OCI-LY3 (cell line): Measurements from ENCODE around the gene IL17B.

Source experiments
- H2AFZ ChIP-seq: fragments of 200-600, 300-600 bp; shearing (Covaris generic); 2 replicates; pipeline ENCODE4 v1.6.0; 2014; ENCODE audit warnings: antibody characterized with exemption, low read depth, low read length
- H3K27ac ChIP-seq: fragments of 200-600, 300-600 bp; sonication (generic); 2 replicates; pipeline ENCODE4 v1.5.1; 2014; ENCODE audit warnings: mild to moderate bottlenecking, low read length, moderate library complexity, mixed read lengths
- H3K27me3 ChIP-seq: fragments of 200-600, 300-600 bp; sonication (generic); 2 replicates; pipeline ENCODE4 v1.6.1; 2014; ENCODE audit warnings: low read depth, low read length, mixed read lengths
- H3K36me3 ChIP-seq: fragments of 200-600, 300-600 bp; sonication (generic); replicated peaks from 2 replicates; pipeline ENCODE3; 2014; ENCODE audit warnings: low read depth, low read length, mixed read lengths
- H3K4me1 ChIP-seq: fragments of 300-600, 200-600 bp; sonication (generic); 2 replicates; pipeline ENCODE4 v1.6.1; 2014; ENCODE audit warnings: low read length, mixed read lengths
- H3K4me2 ChIP-seq: fragments of 200-600, 300-600 bp; sonication (generic); 2 replicates; pipeline ENCODE4 v1.6.1; 2014; ENCODE audit warnings: low read length, mixed read lengths
- H3K4me3 ChIP-seq: fragments of 300-600, 200-600 bp; sonication (generic); 2 replicates; pipeline ENCODE4 v1.5.1; 2014; ENCODE audit warnings: antibody characterized with exemption, mild to moderate bottlenecking, low read length, moderate library complexity
- H3K79me2 ChIP-seq: fragments of 300-600, 200-600 bp; shearing (Covaris generic); 2 replicates; pipeline ENCODE4 v1.6.1; 2014; ENCODE audit warnings: mild to moderate bottlenecking, low read length, mixed read lengths
- H3K9ac ChIP-seq: fragments of 300-600, 200-600 bp; shearing (Covaris generic); 2 replicates; pipeline ENCODE4 v1.6.0; 2014; ENCODE audit warnings: mild to moderate bottlenecking, low read length, moderate library complexity
- H3K9me3 ChIP-seq: fragments of 200-600, 300-600 bp; shearing (Covaris generic); 2 replicates; pipeline ENCODE4 v1.6.1; 2014; ENCODE audit warnings: low read length, mixed read lengths; ENCODE audit not compliant: insufficient read depth
- H4K20me1 ChIP-seq: fragments of 200-600, 300-600 bp; sonication (generic); 2 replicates; pipeline ENCODE4 v1.6.1; 2016; ENCODE audit warnings: low read length, mixed read lengths; ENCODE audit not compliant: insufficient read depth
- CTCF ChIP-seq: fragments of 200-600, 300-600 bp; sonication (generic); IDR thresholded peaks from 2 replicates; pipeline ENCODE4 v1.5.1; 2014; ENCODE audit warnings: antibody characterized with exemption, low read length, low read depth
- EZH2phosphoT487 ChIP-seq: fragments of 200-600 bp; shearing (Covaris generic); IDR thresholded peaks from 2 replicates; pipeline ENCODE4 v1.6.1; 2018; ENCODE audit warnings: antibody characterized with exemption, mixed run types, low read depth

The IL17B gene

GRCh38 chr5:149355688-149356087 lies 23.4 kb downstream of the IL17B start:
- no peak overlapping the region for H3K9ac ChIP-seq
- peaks cover 11% of the 10 kb centered on the region; the same call in 1 of the 2 replicates for H3K4me1 ChIP-seq
- H3K9me3 ChIP-seq = no peaks in the 10 kb centered on the region
- no peak for TF ChIP-seq EZH2phosphoT487
- TF ChIP-seq CTCF = no peak
- no peak overlapping the region for H2AFZ ChIP-seq
- peaks cover 26% of the 10 kb centered on the region for H3K36me3 ChIP-seq
- H3K4me2 ChIP-seq = no peak overlapping the region
- peaks cover 16% of the 10 kb centered on the region for H3K79me2 ChIP-seq
- no peak overlapping the region for H3K27ac ChIP-seq
- H3K27me3 ChIP-seq = no peaks in the 10 kb centered on the region
- H4K20me1 ChIP-seq = no peaks in the 10 kb centered on the region
- H3K4me3 ChIP-seq = no peak overlapping the region

GRCh38 chr5:149353911-149354310 lies 25.2 kb downstream of the IL17B start:
- Histone ChIP-seq H3K79me2 (peaks cover 20% of the 10 kb centered on the region), H2AFZ (no peak overlapping the region), H3K4me1 (peaks cover 9% of the 10 kb centered on the region; the same call in 1 of the 2 replicates)

GRCh38 chr5:149352169-149352568 lies 26.9 kb downstream of the IL17B start:
- no peak overlapping the region for H3K4me2 ChIP-seq
- peaks cover 6% of the 10 kb centered on the region; the same call in 1 of the 2 replicates for H3K4me1 ChIP-seq
- TF ChIP-seq EZH2phosphoT487 (no peak), CTCF (no peak)
- H3K27ac ChIP-seq = no peak overlapping the region
- H4K20me1 ChIP-seq = no peaks in the 10 kb centered on the region
- no peak overlapping the region for H2AFZ ChIP-seq
- H3K79me2 ChIP-seq = peaks cover 27% of the 10 kb centered on the region
- no peaks in the 10 kb centered on the region for H3K27me3 ChIP-seq
- H3K4me3 ChIP-seq = no peak overlapping the region
- H3K9ac ChIP-seq = no peak overlapping the region
- H3K9me3 ChIP-seq = no peaks in the 10 kb centered on the region
- H3K36me3 ChIP-seq = peaks cover 57% of the 10 kb centered on the region

More at GRCh38 chr5:149353911-149354310, 25.2 kb downstream of the IL17B start:
- H3K9ac ChIP-seq = no peak overlapping the region
- H3K4me3 ChIP-seq = no peak overlapping the region
- H3K9me3 ChIP-seq = no peaks in the 10 kb centered on the region
- H3K27ac ChIP-seq = no peak overlapping the region
- no peak for TF ChIP-seq CTCF
- TF ChIP-seq EZH2phosphoT487 = no peak
- H4K20me1 ChIP-seq = no peaks in the 10 kb centered on the region
- no peak overlapping the region for H3K4me2 ChIP-seq
- H3K27me3 ChIP-seq = no peaks in the 10 kb centered on the region
- peaks cover 40% of the 10 kb centered on the region for H3K36me3 ChIP-seq

GRCh38 chr5:149349382-149349781 lies 29.7 kb downstream of the IL17B start:
- H3K9ac ChIP-seq = no peak overlapping the region
- no peak overlapping the region for H2AFZ ChIP-seq
- no peaks in the 10 kb centered on the region for H3K9me3 ChIP-seq
- no peaks in the 10 kb centered on the region for H4K20me1 ChIP-seq
- no peak overlapping the region for H3K4me2 ChIP-seq
- H3K4me1 ChIP-seq = 0 out of 2 replicates have a peak, but pooled peaks cover 7% of the 10 kb centered on the region
- TF ChIP-seq CTCF (no peak), EZH2phosphoT487 (no peak)
- H3K27ac ChIP-seq = no peak overlapping the region
- no peak overlapping the region for H3K4me3 ChIP-seq
- peaks cover 46% of the 10 kb centered on the region for H3K79me2 ChIP-seq
- no peaks in the 10 kb centered on the region for H3K27me3 ChIP-seq
- H3K36me3 ChIP-seq = peaks cover 55% of the 10 kb centered on the region
